Lower leg skin (tissue), 3 donors: ENCODE results near the gene HOXC12.

Source experiments
- CTCF ChIP-seq, 3 donors: fragments of 450-650 bp; IDR thresholded peaks; one replicate each; pipeline ENCODE4 v1.5.1; 2016; ENCODE audit warnings: antibody characterized with exemption in 3 of 3, mild to moderate bottlenecking in 3 of 3, moderate library complexity in 2 of 3
- POLR2A ChIP-seq, 2 donors: fragments of 450-650 bp; IDR thresholded peaks; one replicate each; pipeline ENCODE4 v1.6.1; 2016 to 2017; ENCODE audit warnings: antibody characterized with exemption in 2 of 2, mild to moderate bottlenecking in 1 of 2, moderate library complexity in 1 of 2

- TF ChIP-seq CTCF (IDR thresholded peaks at IDR 0.05) (no peak), POLR2A (IDR thresholded peaks at IDR 0.05) (no peak)
Measured at GRCh38 chr12:53947743-53948142, 7.0 kb upstream of the HOXC12 start.
